Suprapubic skin (tissue), 4 donors: Measurements from ENCODE around the gene ACAD9. TPM values are rescaled to one million over a fixed set of nuclear protein-coding genes. Genes with fewer than 3 reads are reported as not detected.
A peak's percentile ranks its signal among the peaks of the same experiment; 100 is the strongest.

Source experiments
- DNase-seq, 2 donors: peaks; one replicate each; pipeline ENCODE4 v3.0.0-alpha.2; 2019; ENCODE audit warnings: low spot score in 2 of 2
- H3K27ac ChIP-seq: fragments of 200-600 bp; sonication (generic); one replicate; pipeline ENCODE4 v1.5.1; 2019
- H3K27me3 ChIP-seq: fragments of 200-600 bp; sonication (generic); one replicate; pipeline ENCODE4 v1.5.1; 2019
- H3K36me3 ChIP-seq: fragments of 200-600 bp; sonication (generic); one replicate; pipeline ENCODE4 v1.5.1; 2019
- H3K4me1 ChIP-seq: fragments of 200-600 bp; sonication (generic); one replicate; pipeline ENCODE4 v1.5.1; 2019
- H3K4me3 ChIP-seq: fragments of 200-600 bp; sonication (generic); one replicate; pipeline ENCODE4 v1.5.1; 2019; ENCODE audit warnings: mild to moderate bottlenecking
- H3K9me3 ChIP-seq: fragments of 200-600 bp; sonication (generic); one replicate; pipeline ENCODE4 v1.5.1; 2019
- CTCF ChIP-seq, 2 donors: fragments of 200-600 bp in 1 of 2; fragments of 450-650 bp in 1 of 2; sonication (generic) in 1 of 2; IDR thresholded peaks; one replicate each; pipeline ENCODE4 v1.5.1; 2016 to 2019; ENCODE audit warnings: antibody characterized with exemption in 2 of 2, mild to moderate bottlenecking in 1 of 2, moderate library complexity in 1 of 2
- EP300 ChIP-seq: sonication (generic); formaldehyde crosslinking; IDR thresholded peaks from one replicate; pipeline ENCODE4 v1.6.1; 2017; ENCODE audit warnings: antibody characterized with exemption
- POLR2A ChIP-seq, 2 donors: fragments of 450-650 bp; IDR thresholded peaks; one replicate each; pipeline ENCODE4 v1.6.1; 2017; ENCODE audit warnings: antibody characterized with exemption in 2 of 2, mild to moderate bottlenecking in 2 of 2, moderate library complexity in 2 of 2
- POLR2AphosphoS5 ChIP-seq, 3 donors: sonication (generic); formaldehyde crosslinking; IDR thresholded peaks; one replicate each; pipeline ENCODE4 v1.6.1; 2017; ENCODE audit warnings: antibody characterized with exemption in 3 of 3
- WGBS: methylation state at CpG from one replicate; pipeline ENCODE4 v1.1.5; 2018; 5-methylcytosine and 5-hydroxymethylcytosine counted together
- total RNA-seq, 4 donors: library from RNA; depleted of rRNA; stranded (reverse); fragments of >200 nt; gene quantifications; one replicate each; pipeline ENCODE4 v1.1.0, GENCODE V29; 2016

Gene ACAD9
- total RNA-seq, 4 donors from 2014 or later: 118 to 164 (median 138) TPM

DNA sequence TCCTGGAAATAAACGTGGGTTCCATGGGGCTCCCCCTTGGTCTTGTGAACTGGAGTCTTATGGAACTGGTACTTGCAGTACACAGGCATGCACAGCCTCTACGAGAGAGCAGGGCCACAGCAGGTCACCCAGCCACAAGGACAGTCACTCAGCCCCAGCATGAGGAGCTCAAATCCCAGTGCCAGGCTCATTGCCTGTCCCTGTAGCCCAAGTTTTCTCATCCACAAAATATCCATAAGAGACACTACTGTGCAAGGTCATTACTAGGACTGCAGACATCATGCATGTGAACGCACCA lies 66.4 kb downstream of the ACAD9 start:
- no peaks in the 10 kb centered on the region for H3K36me3 ChIP-seq
- 79% methylated on average over 3 of the region's 3 CpGs for WGBS
- no peaks in the 10 kb centered on the region for H3K27me3 ChIP-seq
- TF ChIP-seq CTCF (IDR thresholded peaks at IDR 0.05): no peak
- no peak for TF ChIP-seq EP300
- TF ChIP-seq POLR2A (IDR thresholded peaks at IDR 0.05): no peak
- TF ChIP-seq POLR2AphosphoS5 (IDR thresholded peaks at IDR 0.05): no peak
- H3K27ac ChIP-seq: no peak overlapping the region
- peak in 1 of 2 donors; percentile 44 for DNase-seq
- no peak overlapping the region for H3K4me3 ChIP-seq
- no peaks in the 10 kb centered on the region for H3K9me3 ChIP-seq
- no peaks in the 10 kb centered on the region for H3K4me1 ChIP-seq

DNA sequence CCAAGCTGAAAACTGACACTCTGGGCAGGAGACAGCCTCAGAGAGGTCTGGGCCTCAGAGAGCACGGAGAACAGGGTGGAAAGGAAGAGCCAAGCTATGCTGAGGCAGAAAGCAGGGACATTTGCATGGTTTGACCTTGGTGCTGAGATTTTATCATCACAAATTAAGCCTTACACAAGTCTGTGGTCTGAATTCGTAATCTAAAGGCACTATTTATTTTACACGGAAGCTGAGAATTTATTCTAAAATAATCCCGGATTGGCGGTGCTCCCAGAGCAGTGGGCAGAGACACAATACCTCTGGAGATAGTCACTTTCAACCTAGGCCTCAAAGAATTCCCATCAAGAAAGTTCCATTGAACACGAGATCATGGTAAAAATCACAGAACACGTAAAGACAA lies 67.0 kb downstream of the ACAD9 start:
- Histone ChIP-seq H3K27ac (no peak overlapping the region), H3K27me3 (no peaks in the 10 kb centered on the region), H3K4me1 (no peaks in the 10 kb centered on the region), H3K4me3 (no peak overlapping the region), H3K9me3 (no peaks in the 10 kb centered on the region), H3K36me3 (no peaks in the 10 kb centered on the region)
- DNase-seq: no peak
- 77% methylated on average over 7 of the region's 7 CpGs for WGBS
- TF ChIP-seq EP300: no peak
- TF ChIP-seq POLR2A (IDR thresholded peaks at IDR 0.05): no peak
- no peak for TF ChIP-seq POLR2AphosphoS5 (IDR thresholded peaks at IDR 0.05)
- no peak for TF ChIP-seq CTCF (IDR thresholded peaks at IDR 0.05)

- H3K9me3 ChIP-seq: no peaks in the 10 kb centered on the region
- WGBS: 96% methylated on average over 3 of the region's 3 CpGs
- no peaks in the 10 kb centered on the region for H3K36me3 ChIP-seq
- TF ChIP-seq EP300 (no peak), CTCF (IDR thresholded peaks at IDR 0.05) (no peak), POLR2AphosphoS5 (IDR thresholded peaks at IDR 0.05) (no peak)
- no peaks in the 10 kb centered on the region for H3K4me1 ChIP-seq
- H3K27ac ChIP-seq: no peak overlapping the region
- no peak for DNase-seq
- H3K4me3 ChIP-seq: no peak overlapping the region
- H3K27me3 ChIP-seq: no peaks in the 10 kb centered on the region
Observed at GRCh38 chr3:128949158-128949557, 69.7 kb downstream of the ACAD9 start.

GRCh38 chr3:128950223-128950938 lies 71.0 kb downstream of the ACAD9 start:
- Histone ChIP-seq H3K9me3 (no peaks in the 10 kb centered on the region), H3K27me3 (no peaks in the 10 kb centered on the region), H3K4me3 (no peak overlapping the region), H3K36me3 (no peaks in the 10 kb centered on the region), H3K4me1 (no peaks in the 10 kb centered on the region), H3K27ac (no peak overlapping the region)
- 64% methylated on average over 15 of the region's 15 CpGs for WGBS
- TF ChIP-seq CTCF (IDR thresholded peaks at IDR 0.05): no peak
- peak in 1 of 2 donors; percentile 50 for DNase-seq

DNA sequence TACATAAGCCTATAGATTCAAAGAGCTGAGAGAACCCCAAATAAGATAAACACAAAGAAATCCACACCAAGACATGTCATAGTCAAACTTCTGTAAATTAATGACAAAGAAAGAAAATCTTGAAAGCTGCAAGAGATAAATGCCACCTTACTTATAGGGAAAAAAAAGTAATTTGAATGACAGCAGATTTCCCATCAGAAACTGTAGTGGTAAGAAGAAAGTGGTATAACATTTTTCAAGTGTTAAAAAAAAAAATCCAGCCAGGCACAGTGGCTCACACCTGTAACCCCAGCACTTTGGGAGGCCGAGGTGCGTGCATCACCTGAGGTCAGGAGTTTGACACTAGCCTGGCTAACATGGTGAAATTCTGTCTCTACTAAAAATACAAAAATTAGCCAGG lies 77.0 kb downstream of the ACAD9 start:
- H3K36me3 ChIP-seq: no peaks in the 10 kb centered on the region
- TF ChIP-seq EP300 (no peak), POLR2A (IDR thresholded peaks at IDR 0.05) (no peak), CTCF (IDR thresholded peaks at IDR 0.05) (no peak), POLR2AphosphoS5 (IDR thresholded peaks at IDR 0.05) (no peak)
- no peak overlapping the region for H3K27ac ChIP-seq
- DNase-seq: no peak
- no peaks in the 10 kb centered on the region for H3K27me3 ChIP-seq
- H3K9me3 ChIP-seq: no peaks in the 10 kb centered on the region
- no peak overlapping the region for H3K4me3 ChIP-seq
- no peaks in the 10 kb centered on the region for H3K4me1 ChIP-seq
- WGBS: 88% methylated on average over 2 of the region's 2 CpGs

Other genes starting within 250 kb of the ACAD9 start
- 100 to 1,000 TPM in 3 of 4 donors, 10 to 100 TPM in 1; 91.5 to 150 (median 148) TPM for gene RPN1, start 228.8 kb upstream of the ACAD9 start, total RNA-seq
- 100 to 1,000 TPM; 120 to 154 (median 133) TPM for gene RAB7A, start 153.4 kb upstream of the ACAD9 start, total RNA-seq
- gene CFAP92, start 114.5 kb downstream of the ACAD9 start, total RNA-seq: 1 to 10 TPM in 2 of 4 donors, under 1 TPM in 2; 0.11 to 1.7 (median 0.87) TPM
- gene EFCC1, start 121.7 kb downstream of the ACAD9 start, total RNA-seq: 1 to 10 TPM in 2 of 4 donors, under 1 TPM in 2; 0.76 to 2.5 (median 1.1) TPM
- gene GP9, start 181.2 kb downstream of the ACAD9 start, total RNA-seq: not detected
- 10 to 100 TPM in 1 of 4 donors, 1 to 10 TPM in 3; 7.3 to 20.4 (median 8.3) TPM for gene RAB43, start 242.2 kb downstream of the ACAD9 start, total RNA-seq